ENCODE data around the gene MAPKBP1. TPM values are rescaled to one million over a fixed set of nuclear protein-coding genes. Genes with fewer than 3 reads are reported as not detected.

Gene MAPKBP1
- total RNA-seq (2014; rRNA removed; shearing (Covaris generic)): 22.1 and 23.2 TPM in 2 replicates

GRCh38 chr15:41774062-41774881 lies at the start of gene MAPKBP1:
MAPKBP1 (plus strand) TSS chr15:41774484; CDS start chr15:41775276, 792 bp downstream.

GRCh38 chr15:41827880-41828806 lies 53.9 kb downstream of the MAPKBP1 start, which contains the start of gene JMJD7:
JMJD7 (plus strand) TSS chr15:41828092; CDS start chr15:41828125, 33 bp downstream.

GRCh38 chr15:41838400-41838897 lies 64.2 kb downstream of the MAPKBP1 start, which contains the start of gene PLA2G4B:
PLA2G4B (plus strand) TSS chr15:41838847; CDS start chr15:41838914, 67 bp downstream.

Small RNAs within 50 kb of the gene (small RNA-seq; reads per million reads assigned to genes)
- gene JMJD7-PLA2G4B (not detected), gene MIR4310 (not detected), gene RNA5SP393 (not detected)

Other genes with a start within 250 kb of the MAPKBP1 start
- gene RPAP1, start 230.2 kb upstream of the MAPKBP1 start, total RNA-seq (2014; rRNA removed; shearing (Covaris generic)): 48.3 and 50.7 TPM in 2 replicates
- 10.8 and 11.8 TPM in 2 replicates for gene TYRO3, start 215.3 kb upstream of the MAPKBP1 start, total RNA-seq (2014; rRNA removed; shearing (Covaris generic))
- 14.1 and 21.2 TPM in 2 replicates for gene MGA, start 114.1 kb upstream of the MAPKBP1 start, total RNA-seq (2014; rRNA removed; shearing (Covaris generic))
- 9.4 and 9.9 TPM in 2 replicates for gene JMJD7, start 53.6 kb downstream of the MAPKBP1 start, total RNA-seq (2014; rRNA removed; shearing (Covaris generic))
- 4.4 and 5.4 TPM in 2 replicates for gene PLA2G4B, start 64.4 kb downstream of the MAPKBP1 start, total RNA-seq (2014; rRNA removed; shearing (Covaris generic))
- 2.1 and 2.3 TPM in 2 replicates for gene SPTBN5, start 119.6 kb downstream of the MAPKBP1 start, total RNA-seq (2014; rRNA removed; shearing (Covaris generic))
- gene EHD4, start 198.1 kb downstream of the MAPKBP1 start, total RNA-seq (2014; rRNA removed; shearing (Covaris generic)): 41.8 and 48.1 TPM in 2 replicates
- not detected in 2 replicates for gene PLA2G4E, start 246.6 kb downstream of the MAPKBP1 start, total RNA-seq (2014; rRNA removed; shearing (Covaris generic))

Data from A375 (cell line).